GM12874 (cell line): ENCODE measurements around the gene NKD1.

Experiments
- TF ChIP-seq, protein P1 (sequence below): IDR thresholded peaks from 2 replicates; pipeline ENCODE4 v1.5.1; 2011; ENCODE audit warnings: low read depth, mild to moderate bottlenecking, control low read depth, low read length, moderate library complexity; ENCODE audit not compliant: insufficient read depth

NKD1 gene

DNA sequence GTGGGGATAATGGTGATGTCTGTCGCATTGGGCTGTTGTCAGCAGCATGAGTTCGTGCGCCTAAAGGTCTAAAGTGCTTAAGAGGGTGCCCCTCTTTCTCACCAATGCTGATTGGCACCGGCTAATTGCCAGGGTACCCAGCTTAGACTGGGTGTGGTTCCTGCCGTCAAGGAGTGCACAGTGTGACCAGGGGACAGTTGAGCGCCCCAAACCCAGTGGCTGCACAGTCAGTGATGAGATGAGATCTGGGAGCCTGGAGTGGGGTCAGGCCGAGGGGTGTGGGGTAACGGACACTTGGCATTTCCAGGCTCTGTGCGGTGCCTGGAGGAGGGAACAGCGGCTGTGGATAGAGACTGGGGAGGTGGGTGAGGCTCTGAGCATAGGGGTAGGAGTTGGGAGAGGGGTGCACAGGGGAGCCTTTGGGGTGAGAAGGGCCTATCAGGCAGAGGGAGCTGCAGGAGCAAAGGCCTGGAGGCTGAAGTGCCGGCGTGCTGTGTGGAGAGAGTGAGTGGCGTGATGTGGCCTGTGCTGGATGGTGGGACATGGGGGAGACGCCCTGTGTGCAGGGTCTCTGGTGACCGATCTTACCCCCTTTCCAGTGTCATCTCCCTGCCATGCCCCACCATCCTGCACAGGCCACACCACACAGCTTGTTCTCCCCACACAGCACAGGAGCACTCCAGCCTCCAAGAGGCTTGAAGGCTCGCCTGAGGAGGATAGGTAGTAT, 74.6 kb downstream of the NKD1 start:
- TF ChIP-seq, protein P1, sequence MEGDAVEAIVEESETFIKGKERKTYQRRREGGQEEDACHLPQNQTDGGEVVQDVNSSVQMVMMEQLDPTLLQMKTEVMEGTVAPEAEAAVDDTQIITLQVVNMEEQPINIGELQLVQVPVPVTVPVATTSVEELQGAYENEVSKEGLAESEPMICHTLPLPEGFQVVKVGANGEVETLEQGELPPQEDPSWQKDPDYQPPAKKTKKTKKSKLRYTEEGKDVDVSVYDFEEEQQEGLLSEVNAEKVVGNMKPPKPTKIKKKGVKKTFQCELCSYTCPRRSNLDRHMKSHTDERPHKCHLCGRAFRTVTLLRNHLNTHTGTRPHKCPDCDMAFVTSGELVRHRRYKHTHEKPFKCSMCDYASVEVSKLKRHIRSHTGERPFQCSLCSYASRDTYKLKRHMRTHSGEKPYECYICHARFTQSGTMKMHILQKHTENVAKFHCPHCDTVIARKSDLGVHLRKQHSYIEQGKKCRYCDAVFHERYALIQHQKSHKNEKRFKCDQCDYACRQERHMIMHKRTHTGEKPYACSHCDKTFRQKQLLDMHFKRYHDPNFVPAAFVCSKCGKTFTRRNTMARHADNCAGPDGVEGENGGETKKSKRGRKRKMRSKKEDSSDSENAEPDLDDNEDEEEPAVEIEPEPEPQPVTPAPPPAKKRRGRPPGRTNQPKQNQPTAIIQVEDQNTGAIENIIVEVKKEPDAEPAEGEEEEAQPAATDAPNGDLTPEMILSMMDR: no peak

DNA sequence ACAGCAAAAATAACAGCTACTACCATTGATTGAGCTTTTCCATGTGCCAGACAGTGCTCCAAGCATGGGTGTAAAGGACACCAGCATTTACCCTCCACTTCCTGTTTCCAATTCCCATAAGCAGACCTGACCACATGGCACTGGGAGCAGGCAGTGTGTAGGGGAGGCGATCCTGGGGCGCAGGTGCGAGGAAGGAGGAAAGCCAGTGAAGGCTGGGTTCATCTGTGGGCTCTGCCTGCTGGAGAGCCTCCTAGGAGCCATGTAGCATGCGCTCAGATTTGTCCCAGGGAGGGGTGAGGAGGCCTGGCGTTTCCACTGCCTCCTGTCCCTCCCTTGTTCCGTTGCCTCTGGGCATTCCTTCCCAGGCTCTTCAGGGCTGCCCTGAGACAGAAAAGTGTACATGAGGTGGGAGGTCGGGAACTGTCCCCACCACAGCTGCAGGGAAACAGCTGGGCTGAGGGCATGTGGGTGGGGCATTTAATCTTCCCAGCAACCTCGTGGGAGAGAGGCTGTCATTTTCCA, 76.3 kb downstream of the NKD1 start:
- TF ChIP-seq, protein P1: no peak

DNA sequence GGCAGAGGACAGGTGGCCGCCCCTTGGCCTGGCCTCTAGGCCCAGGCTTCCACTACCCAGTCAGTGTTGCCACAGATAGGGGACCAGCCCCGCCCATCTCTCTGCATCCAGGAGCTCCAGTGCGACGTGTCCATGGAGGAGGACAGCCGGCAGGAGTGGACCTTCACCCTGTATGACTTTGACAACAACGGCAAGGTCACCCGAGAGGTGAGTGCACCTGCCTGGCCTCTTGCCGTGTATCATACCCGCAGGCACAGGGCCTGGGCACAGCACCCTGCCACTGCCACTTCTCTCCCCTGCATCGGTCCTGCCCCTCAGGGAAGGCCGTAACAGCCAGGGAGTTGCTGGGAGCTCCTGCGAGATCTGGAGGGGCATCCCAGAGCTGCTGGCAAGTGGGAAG, 77.2 kb downstream of the NKD1 start:
- TF ChIP-seq, protein P1: no peak

DNA sequence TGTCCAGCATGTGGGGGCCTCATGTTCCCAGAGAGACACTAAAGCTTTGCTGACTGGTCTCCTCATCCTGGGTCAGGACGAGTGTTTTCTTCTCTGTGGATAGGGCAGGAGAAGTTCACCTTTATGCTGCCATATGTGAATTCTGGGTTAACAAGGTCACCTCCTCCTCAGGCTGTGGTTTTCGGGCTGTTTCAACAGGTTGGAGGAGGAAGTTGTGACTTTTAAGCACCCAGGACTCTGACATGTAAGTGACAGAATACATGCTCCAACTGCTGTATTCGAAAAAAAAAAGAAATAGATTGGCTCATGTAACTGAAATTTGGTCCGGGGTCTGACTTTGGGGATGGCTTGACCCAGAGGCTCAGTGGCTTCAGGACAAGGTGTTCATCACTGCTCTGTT, 78.7 kb downstream of the NKD1 start:
- TF ChIP-seq, protein P1: no peak

DNA sequence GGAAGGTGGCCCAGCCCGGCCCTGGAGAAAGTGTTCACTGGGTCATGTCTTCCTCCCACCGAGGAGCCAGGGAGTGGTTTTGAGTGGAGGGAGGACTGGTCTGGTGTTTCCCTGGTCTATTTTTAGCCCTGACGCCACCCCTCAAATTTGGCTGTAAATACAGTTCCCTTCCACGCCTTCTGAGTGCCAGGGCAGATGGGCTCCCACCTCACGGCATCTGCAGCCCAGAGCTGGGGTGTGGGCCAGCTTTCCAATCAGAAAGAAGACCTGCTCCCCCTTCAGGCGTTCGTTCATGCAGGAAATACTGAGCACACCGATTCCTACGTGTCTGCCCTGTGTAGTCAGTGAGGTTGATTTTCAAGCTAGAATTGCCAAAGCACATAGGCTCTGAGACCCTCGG, 79.2 kb downstream of the NKD1 start:
- TF ChIP-seq, protein P1: 0 out of 2 replicates have a peak, but pooled peaks have one; percentile 8

DNA sequence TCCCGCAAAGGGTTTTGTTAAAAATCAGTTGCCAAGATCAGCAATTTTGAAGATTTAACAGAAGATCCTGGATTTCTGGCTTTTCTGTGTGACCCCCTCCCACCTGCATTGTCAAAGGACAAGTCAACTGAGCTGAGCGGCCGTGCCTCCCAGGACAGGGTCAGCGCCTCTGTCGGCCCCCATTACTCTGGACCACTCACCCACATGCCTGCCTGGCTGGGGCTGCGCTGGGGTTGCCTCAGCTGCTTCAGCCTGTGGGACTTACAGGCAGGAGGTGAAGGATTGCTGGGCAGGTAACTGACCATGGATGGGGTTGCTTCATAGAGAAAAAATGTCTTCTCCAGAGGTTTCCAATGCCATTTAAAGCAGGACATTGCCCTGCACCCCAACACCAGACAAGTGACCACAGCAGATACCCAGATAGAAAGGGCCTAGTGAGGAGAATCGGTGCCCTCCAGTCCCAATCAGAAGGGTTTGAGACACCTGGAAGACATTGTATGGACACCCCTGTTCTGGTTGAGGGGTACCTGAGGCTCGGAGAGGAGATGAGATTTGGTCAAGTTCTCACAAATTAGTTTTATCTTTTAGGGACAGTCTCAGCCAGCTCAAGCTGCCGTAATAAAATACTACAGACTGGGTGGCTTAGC, 80.1 kb downstream of the NKD1 start:
- TF ChIP-seq, protein P1: no peak

DNA sequence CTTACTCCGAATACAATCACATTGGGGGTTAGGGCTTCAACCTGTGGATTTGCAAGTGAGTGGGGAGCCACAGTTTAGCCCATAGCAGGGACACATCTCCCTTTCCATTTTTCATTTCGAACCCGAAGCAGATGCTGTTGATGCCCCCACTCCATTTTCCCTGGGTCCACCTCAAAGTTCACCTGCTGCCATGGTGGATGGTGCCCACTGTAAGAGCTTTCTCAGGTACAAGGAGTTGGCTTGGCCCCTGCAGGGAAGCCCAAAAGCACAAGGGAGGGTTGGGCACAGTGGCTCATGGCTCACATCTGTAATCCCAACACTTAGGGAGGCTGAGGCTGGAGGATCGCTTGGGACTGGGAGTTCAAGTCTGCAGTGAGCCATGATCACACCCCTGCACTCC, 81.1 kb downstream of the NKD1 start:
- TF ChIP-seq, protein P1: no peak
